ENCODE data around the gene CARD14.
"Not testable (repeated sequence)": the region's sequence is repeated elsewhere in the genome, so short reads cannot be mapped to it uniquely, and the experiment has no call there.

The CARD14 gene

DNA sequence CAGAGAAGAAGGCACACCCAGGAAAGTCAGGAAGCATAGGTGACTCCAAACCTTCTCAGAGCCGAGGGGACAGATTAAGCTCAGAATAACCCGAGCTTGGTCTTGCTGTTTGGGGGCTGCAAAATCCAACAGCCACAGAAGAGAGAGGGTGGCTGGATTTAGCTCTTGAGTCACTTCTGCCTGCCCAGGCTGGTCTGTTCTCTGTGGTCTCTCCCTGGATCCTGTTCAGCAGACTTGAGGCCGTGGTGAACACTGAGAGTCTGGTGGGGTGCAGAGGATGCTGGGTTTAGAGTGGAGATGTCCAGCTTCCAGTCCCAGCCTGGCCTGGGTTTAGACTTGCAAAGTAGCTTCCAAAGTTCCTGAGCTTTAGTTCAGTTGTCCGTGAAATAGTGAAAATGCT lies 59.2 kb downstream of the CARD14 start:
- no peak for DNase-seq

GRCh38 chr17:80232438-80232837 lies 62.6 kb downstream of the CARD14 start:
- DNase-seq: no peak

DNA sequence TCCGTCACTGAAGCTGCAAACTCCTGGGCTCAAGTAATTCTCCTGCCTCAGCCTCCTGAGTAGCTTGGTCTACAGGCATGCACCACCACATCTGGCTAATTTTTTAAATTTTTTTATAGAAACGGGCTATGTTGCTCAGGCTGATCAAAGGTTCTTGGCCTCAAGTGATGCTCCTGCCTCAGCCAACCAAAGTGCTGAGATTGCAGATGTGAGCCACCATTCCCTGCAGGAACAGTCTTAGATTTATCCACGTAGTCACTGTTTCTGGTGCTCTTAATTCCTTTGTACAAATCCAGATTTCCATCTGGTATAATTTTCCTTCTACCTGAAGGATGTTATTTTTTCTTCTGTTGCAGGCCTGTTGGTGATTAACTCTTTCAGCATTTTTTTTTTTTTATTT lies 63.4 kb downstream of the CARD14 start:
- DNase-seq: no peak

GRCh38 chr17:80236911-80237310 lies 67.1 kb downstream of the CARD14 start:
- no peak for DNase-seq

DNA sequence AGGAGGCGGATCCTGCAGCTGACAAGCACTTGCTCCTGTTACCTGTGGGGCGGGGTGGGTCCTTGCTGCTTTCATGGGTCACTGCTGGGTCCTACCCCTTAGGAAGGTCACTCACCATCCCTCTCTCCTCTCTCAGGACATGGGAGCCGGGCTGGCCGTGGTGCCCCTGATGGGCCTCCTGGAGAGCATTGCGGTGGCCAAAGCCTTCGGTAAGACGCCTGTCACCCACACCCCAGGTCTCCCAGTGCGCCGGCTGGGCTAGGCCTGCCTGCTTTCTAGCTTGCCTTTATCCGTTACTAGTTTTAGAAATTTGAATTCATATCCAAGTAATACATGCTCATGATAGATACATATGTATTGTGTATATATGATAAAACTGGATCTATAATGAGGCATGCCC lies 67.6 kb downstream of the CARD14 start:
- DNase-seq: no peak

- DNase-seq: no peak
Measured at GRCh38 chr17:80242505-80242904, 72.7 kb downstream of the CARD14 start.

GRCh38 chr17:80243526-80244433 lies 74.0 kb downstream of the CARD14 start:
- no peak for DNase-seq

DNA sequence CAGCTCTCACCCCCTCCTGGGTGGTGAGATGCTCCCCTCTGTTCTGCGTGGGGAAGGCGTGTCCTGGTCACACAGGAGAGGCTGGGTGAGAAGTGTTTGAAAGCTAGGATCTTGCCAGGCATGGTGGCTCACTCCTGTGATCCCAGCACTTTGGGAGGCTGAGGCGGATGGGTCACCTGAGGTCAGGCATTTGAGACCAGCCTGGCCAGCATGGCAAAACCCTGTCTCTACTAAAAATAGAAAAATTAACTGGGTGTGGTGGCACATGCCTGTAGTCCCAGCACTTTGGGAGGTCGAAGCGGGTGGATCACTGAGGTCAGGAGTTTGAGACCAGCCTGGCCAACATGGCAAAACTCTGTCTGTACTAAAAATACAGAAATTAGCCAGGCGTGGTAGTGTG lies 74.6 kb downstream of the CARD14 start:
- DNase-seq: not testable (repeated sequence)

- no peak for DNase-seq
Measured at GRCh38 chr17:80244871-80245509, 75.2 kb downstream of the CARD14 start.

DNA sequence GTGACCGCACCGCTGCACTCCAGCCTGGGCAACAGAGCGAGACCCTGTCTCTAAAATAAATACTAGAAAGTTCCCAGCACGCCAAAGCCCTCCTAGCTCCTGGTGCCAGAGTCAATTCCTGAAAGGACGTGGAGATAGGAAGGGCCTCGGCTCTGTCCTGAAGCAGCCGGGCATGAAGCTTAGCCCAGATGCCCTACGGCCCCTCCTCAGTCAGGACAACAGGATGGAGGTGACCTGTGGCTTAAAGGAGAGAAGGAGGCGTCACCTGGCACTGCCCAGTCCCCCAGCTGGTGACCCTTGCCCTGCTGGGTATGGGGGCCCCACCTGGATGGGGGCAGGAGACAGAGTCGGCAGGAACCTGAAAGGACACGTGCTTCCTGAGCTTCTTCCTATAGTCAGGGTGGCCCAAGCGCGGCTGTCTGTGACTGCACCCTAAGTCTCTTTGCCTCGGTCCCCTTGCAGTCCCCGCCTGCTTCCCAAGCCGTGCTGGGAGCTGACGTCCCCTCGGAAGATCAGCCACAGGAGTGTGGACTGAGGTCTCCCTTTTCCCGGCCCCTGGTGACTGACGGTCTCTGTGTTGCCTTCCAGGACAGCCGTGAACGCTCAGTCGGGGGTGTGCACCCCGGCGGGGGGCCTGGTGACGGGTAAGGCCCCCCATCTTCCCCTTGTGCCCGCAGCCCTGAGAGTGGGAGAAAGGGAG lies 75.9 kb downstream of the CARD14 start:
- DNase-seq: no peak

DNA sequence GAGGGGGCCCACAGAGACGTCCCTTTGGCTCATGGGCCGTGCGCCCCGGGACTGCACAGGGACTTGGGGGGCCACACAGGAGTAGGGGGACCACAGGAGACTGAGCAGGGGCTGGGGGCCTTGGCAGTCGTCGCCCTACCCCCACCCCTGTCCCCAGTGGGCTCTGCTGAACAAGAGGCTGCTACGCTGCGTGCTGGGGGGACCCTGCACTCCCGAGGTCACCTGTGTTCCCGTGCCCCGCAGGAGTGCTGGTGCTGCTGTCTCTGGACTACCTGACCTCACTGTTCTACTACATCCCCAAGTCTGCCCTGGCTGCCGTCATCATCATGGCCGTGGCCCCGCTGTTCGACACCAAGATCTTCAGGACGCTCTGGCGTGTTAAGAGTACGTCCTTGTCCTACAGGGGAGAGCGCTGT lies 76.4 kb downstream of the CARD14 start:
- no peak for DNase-seq

DNA sequence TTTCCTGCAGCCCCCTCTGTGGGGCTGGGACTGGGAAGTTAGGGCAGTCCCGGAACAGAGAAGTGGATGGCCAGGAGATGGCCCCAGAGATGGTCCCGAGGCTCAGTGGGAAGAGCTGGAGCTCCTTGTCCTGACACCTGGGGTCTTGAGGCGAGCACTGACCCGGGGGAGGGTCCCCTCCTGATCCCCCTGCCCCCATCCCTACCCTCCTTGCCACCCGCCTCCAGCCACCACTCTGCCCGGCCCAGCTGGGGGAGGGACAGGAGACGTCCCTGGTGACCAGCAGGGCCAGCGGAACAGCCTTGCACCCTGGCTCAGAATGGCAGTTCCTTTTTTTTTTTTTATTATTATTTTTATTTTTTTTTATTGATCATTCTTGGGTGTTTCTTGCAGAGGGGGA lies 76.9 kb downstream of the CARD14 start:
- no peak for DNase-seq

DNA sequence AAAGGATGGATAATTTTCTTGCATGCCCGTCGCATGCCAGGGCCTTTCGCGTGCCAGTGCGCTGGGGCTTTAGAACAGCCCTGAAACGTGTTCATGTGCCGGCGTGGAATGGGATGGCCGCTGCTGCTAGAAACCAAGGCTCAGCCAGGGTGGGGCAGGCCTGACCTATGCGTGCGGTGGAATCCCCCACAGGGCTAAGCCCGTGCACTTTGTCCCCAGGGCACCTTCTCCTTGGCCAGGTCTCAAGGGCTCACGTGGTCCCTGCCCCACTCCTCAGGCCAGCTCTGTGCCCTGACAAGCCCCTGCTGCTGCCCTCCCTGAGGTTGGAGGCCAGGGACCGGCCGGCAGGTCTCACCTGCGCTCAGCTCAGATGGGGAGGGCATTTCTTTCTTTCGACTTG lies 77.7 kb downstream of the CARD14 start:
- no peak for DNase-seq

DNA sequence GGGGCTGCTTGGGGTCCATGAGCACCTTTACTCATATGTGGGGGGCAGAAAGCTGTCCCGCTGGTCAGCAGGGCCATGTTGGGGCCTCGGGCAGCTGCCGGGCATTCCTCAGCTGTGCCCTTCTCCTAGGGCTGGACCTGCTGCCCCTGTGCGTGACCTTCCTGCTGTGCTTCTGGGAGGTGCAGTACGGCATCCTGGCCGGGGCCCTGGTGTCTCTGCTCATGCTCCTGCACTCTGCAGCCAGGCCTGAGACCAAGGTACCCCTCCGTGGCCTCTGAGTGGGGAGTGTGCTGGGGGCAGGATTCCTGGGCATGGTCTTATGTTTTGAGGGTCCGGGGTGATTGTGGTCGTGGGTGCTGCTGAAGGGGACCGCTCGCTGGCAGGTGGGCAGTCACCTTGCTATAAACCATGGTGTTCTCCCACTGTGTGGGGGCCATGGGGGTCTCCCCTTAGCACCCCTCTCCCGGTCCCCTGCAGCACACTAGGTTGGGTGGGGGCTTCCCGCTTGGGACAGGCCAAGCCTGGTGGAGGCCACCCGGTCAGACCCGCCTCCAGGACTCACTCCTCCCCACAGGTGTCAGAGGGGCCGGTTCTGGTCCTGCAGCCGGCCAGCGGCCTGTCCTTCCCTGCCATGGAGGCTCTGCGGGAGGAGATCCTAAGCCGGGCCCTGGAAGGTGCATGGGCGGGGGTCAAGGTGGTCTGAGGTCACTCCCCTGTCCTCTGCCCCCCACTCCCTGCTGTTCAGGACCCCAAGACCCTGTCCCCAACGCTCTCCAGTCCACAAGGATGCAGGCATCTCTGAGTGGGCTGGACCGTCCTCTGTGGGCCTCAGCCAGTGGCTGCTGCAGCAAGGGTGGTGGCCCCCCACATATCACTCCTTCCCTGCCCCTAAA lies 78.4 kb downstream of the CARD14 start:
- no peak for DNase-seq

- no peak for DNase-seq
Measured at GRCh38 chr17:80248894-80249710, 79.3 kb downstream of the CARD14 start.

DNA sequence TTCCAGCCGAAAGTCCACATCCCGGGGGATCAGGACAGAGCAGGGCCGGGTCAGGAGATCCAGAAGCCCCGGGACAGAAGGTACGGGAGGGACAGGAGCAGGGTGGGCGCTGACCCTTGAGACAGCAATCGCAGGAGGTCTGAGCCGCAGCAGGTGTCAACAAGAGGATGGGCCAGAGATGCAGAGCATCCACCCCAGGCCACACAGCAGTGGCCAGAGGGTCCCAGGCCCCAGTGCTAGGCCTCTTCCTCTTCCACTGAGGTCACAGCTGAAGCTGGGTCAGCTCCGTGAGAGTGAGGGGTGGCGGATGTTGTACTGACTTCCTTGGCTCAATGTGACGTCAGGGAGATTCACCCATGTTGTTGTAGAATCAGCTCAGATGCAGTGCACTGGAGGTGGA lies 82.1 kb downstream of the CARD14 start:
- no peak for DNase-seq

DNA sequence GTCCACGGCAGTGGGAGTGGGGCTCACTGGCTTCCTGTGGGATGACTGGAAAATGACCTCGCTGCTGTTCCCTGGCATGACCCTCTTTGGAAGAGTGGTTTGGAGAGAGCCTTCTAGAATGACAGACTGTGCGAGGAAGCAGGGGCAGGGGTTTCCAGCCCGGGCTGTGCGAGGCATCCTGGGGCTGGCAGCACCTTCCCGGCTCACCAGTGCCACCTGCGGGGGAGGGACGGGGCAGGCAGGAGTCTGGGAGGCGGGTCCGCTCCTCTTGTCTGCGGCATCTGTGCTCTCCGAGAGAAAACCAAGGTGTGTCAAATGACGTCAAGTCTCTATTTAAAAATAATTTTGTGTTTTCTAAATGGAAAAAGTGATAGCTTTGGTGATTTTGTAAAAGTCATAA lies 83.0 kb downstream of the CARD14 start:
- no peak for DNase-seq

DNA sequence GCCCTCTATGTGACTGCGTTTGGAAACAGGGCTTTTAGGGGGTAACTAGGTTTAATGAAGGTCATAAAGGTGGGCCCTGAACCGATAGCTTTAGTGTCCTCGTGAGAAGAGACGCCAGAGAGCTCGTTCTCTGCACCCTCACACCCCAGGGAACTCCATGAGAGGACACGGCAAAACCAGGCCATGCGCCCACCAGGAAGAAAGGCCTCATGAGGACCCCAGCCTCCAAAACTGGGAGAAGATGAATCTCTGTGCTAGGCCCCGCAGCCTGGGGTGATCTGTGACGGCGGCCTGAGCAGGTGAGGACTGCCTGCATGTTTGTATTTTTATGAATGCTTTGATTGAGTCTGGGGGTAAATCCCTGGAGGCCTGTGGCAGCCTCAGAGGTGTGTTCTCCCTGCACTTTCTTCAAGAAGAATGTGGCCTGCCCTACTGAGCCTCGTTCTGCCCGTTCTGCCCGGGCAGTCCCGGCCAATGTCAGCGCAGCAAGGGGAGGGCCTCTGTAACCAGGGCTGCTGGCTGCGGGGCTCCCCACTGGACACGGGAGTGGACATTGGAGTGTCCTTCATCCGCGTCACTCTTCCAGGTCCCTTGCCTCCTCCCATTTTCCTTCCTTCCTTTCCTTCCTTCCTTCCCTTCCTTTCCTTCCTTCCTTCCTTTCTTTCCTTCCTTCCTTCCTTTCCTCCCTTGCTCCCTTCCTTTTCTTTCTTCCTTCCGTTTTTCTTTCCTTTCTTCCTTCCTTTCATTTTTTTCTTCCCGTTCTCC lies 84.0 kb downstream of the CARD14 start:
- DNase-seq: no peak

GRCh38 chr17:80254396-80255251 lies 84.8 kb downstream of the CARD14 start:
- peak; percentile 96 for DNase-seq

DNA sequence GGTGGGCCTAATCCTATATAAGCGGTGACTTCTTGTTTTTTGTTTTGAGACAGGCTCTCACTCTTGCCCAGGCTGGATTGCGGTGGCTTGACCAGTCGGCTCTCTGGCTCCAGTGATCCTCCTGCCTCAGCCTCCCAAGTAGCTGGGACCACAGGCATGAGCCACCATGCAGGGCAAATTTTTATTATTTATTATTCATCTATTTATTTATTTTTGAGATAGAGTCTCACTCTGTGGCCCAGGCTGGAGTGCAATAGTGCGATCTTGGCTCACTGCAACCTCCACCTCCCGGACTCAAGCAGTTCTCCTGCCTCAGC lies 86.2 kb downstream of the CARD14 start:
- no peak for DNase-seq
